HG02852 (cell line): ENCODE data around the gene NCAPH2.

Source experiments
- ATAC-seq: cut with Tn5 transposase; IDR thresholded peaks from one replicate; pipeline ENCODE4 v1.9.1; 2021; ENCODE audit warnings: mild to moderate bottlenecking, moderate library complexity; ENCODE audit not compliant: unreplicated experiment

NCAPH2 gene

DNA sequence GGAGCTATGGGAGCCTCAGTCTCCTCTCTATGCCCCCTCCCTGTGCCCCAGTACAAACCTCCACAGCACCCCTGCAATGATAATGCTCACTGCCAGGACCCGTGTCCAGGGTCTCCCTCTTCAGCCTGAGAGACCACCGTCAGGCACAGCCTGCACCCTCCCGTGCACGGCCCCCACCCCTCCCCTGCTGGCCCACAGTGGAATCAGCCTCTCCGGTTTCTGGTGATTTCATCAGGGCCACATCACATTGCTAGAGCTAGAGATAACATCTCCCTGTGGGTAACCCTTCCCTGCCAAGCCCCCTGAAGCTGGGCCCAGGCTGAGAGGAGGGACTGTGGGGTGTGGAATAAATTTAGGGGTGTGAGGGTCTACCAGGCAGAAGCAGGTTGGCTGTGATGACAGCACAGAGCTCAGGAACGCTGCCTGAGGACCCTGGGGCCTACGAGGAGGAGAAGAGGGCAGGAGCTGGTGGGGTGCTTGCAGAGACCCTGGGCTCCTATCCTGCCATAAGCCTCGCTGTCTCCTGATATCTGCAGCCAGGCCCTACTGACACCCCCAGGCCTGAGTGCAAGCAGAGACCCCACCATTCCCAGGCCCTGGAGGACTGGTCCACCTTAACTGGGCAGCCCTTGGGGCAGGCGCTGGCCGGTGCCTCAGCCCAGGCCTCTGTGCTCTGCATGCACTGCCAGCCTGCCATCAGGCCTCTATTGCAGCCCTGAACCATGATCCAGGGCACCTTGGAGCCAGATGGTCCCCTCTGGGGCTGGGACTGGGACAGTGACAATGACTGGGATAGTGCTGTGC, 37.7 kb downstream of the NCAPH2 start, which contains the start of gene KLHDC7B:
KLHDC7B (plus strand) TSS at position 378 of the 804 bp plus-strand sequence; CDS start at position 723, 345 bp downstream.
- ATAC-seq = no peak

DNA sequence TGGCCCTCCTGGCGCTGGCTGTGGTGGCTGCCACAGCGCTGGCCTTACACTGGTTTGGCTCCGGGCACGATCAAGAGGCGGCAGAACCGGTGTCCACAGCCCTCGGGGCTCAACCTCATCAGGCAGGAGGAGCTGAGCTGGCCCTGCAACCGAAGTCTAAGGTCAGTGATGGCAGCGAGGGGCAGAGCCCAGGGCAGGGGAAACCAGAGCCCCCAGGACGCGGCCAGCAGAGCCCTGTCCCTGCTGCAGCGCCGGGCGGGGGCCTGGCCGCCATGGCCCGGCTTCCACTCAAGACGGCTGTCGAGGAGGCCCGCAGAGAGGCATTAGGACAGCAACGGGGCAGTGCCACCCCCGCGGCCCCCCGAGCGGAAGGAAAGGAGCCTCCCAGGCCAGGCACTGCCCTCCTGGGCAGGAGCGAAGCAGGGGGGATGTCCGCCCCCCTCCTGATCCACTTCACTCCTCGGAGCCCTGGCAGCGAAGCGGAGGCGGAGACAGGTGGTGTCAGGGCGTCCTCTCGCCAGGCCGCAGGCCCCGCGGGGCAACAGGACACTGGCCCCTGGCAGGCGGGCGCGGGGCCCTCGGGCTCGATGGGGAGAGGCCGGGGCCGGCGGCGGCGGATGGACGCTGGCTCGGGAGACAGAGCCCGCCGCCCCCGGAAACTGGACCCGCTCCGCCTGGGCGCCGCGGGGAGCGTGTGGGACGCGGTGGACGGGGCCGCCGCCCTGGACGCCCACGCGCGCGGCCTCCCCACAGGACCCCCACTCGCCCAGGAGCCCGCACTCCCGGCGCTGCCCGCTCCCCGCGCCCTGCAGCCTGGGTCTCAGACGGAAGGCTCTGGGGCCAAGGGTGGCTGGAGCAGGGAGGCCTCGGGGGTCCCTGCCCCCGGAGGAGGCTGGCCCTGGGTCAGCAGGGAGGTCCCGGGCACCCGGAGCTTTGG, 38.6 kb downstream of the NCAPH2 start:
- no peak for ATAC-seq

GRCh38 chr22:50547263-50547985, 39.4 kb downstream of the NCAPH2 start:
- ATAC-seq = no peak

GRCh38 chr22:50548040-50548920, 40.3 kb downstream of the NCAPH2 start:
- no peak for ATAC-seq

DNA sequence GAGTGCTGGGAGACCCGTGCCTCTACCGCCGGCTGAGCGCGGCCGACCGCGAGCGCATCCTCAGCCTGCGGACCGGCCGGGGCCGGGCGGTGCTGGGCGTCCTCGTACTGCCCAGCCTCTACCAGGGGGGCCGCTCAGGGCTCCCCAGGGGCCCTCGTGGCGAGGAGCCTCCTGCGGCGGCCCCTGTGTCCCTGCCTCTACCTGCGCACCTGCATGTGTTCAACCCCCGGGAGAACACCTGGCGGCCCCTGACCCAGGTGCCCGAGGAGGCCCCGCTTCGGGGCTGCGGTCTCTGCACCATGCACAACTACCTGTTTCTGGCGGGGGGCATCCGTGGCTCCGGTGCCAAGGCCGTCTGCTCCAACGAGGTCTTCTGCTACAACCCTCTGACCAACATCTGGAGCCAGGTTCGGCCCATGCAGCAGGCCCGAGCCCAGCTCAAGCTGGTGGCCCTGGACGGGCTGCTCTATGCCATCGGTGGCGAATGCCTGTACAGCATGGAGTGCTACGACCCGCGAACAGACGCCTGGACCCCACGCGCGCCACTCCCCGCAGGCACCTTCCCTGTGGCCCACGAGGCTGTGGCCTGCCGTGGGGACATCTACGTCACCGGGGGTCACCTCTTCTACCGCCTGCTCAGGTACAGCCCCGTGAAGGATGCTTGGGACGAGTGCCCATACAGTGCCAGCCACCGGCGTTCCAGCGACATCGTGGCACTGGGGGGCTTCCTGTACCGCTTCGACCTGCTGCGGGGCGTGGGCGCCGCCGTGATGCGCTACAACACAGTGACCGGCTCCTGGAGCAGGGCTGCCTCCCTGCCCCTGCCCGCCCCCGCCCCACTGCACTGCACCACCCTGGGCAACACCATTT, 41.1 kb downstream of the NCAPH2 start:
- ATAC-seq = no peak

GRCh38 chr22:50550395-50550794, 42.4 kb downstream of the NCAPH2 start:
- ATAC-seq = no peak

GRCh38 chr22:50551160-50551752, 43.2 kb downstream of the NCAPH2 start:
- ATAC-seq = no peak

GRCh38 chr22:50553310-50553709, 45.3 kb downstream of the NCAPH2 start:
- no peak for ATAC-seq

DNA sequence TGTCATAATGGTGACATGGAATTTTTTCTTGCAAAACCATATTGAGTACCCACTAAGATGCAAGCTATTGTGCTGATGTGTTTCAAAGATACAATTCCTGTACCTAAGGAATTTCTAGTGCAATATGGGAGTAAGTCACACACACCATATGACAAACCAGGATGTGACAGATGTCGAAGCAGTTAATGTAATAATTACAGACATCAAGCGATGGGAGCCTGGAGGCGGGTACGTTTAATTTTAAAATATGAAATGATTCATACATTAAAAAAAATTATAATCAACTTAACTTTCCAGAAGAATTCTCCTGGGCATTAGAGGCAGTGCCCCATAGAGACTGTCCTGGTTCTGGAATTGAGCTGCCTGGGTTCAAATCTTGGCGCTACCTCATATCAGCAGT, 48.7 kb downstream of the NCAPH2 start:
- no peak for ATAC-seq

- no peak for ATAC-seq
Measured at GRCh38 chr22:50560034-50560433, 52.0 kb downstream of the NCAPH2 start.

DNA sequence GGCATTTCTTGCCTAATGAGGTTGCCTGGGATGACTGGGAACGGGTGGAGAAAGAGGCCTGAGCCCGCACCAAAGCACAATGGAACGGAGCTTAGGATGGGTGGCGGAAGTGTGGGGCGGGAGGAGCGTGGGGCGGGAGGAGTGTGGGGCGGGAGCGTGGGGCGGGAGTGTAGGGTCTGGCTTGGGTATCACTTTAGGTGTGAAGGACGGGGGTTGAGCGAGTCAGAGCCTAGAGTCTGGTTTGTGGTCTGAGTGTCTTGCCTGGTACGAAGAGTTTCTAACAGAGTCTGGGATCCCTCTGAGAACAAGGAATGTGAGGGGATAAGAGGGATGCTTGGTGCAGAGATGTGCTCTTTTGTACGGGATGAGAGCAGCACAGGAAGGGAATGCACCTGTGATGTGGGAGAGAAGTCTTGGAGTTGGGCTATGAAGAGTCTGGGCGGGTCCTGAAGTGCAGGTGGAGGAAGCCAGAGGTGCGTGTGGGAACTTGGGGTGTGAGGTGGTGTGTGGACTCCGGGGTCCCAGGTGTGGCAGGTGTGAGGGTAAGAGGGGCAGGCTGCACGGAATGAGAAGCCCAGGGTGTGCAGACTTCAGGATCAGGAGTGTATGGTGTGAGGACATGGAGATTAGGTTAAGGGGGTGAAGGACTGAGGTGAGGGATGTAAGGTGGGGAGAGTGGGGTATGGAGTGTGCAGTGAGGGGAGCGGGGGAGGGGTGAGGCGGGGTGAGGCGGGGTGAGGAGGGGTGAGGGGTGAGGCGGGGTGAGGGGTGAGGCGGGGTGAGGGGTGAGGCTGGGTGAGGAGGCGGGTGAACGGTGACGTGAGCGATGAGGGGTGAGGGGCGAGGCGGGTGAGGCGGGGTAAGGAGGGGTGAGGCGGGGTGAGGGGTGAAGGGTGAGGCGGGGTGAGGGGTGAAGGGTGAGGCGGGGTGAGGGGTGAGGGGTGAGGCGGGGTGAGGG, 53.7 kb downstream of the NCAPH2 start:
- no peak for ATAC-seq

- ATAC-seq = peak; percentile 91
Measured at GRCh38 chr22:50562523-50563412, 54.7 kb downstream of the NCAPH2 start, which contains the start of gene SYCE3. Gene SYCE3 (minus strand): TSS chr22:50562919. CDS start chr22:50556405, 6,514 bp downstream.

- ATAC-seq = no peak
Measured at GRCh38 chr22:50563413-50564160, 55.6 kb downstream of the NCAPH2 start.

DNA sequence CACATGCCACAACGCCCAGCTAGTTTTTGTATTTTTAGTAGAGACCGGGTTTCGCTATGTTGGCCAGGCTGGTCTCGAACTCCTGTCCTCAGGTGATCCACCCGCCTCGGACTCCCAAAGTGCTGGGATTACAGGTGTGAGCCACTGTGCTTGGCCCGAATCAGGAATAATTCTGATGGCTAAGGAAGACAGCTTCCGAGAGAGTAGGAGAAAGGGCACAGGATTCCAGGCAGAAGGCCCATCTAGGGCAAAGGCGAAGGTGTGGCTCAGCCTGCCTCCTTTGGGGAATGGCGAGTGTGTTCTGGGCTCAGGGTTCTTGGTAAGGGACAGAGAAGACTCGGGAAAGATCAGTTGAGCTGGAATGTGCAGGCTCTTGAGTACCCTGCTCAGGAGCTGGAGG, 56.3 kb downstream of the NCAPH2 start:
- ATAC-seq = no peak

GRCh38 chr22:50567721-50568252, 59.8 kb downstream of the NCAPH2 start:
- ATAC-seq = no peak
